Fibroblast of peridontal ligament (primary cell): Measurements from ENCODE around the gene NOB1.
A peak's percentile ranks its signal among the peaks of the same experiment; 100 is the strongest.

Experiments used
- DNase-seq: peaks from one replicate; pipeline ENCODE4 v3.0.0-alpha.2; 2010; ENCODE audit errors: extremely low read depth

Gene NOB1

GRCh38 chr16:69721441-69721957 lies 33.2 kb downstream of the NOB1 start:
- no peak for DNase-seq

GRCh38 chr16:69720822-69721430 lies 33.8 kb downstream of the NOB1 start:
- no peak for DNase-seq

- no peak for DNase-seq
These were observed 36.5 kb downstream of the NOB1 start for GRCh38 chr16:69718111-69718764.

GRCh38 chr16:69717066-69717465 lies 37.7 kb downstream of the NOB1 start:
- DNase-seq = no peak

- no peak for DNase-seq
These were observed 41.7 kb downstream of the NOB1 start for GRCh38 chr16:69712914-69713581.

- no peak for DNase-seq
These were observed 42.4 kb downstream of the NOB1 start for GRCh38 chr16:69712277-69712676.

GRCh38 chr16:69711115-69711740 lies 43.5 kb downstream of the NOB1 start:
- DNase-seq = peak; percentile 27

GRCh38 chr16:69709456-69710084 lies 45.2 kb downstream of the NOB1 start:
- peak; percentile 86 for DNase-seq

GRCh38 chr16:69707920-69708683 lies 46.6 kb downstream of the NOB1 start:
- DNase-seq = no peak

GRCh38 chr16:69706975-69707340 lies 47.8 kb downstream of the NOB1 start:
- DNase-seq = no peak

GRCh38 chr16:69706256-69706974 lies 48.3 kb downstream of the NOB1 start:
- peak; percentile 61 for DNase-seq

- DNase-seq = peak; percentile 68
These were observed 51.1 kb downstream of the NOB1 start for GRCh38 chr16:69703638-69704037.

- no peak for DNase-seq
These were observed 52.9 kb downstream of the NOB1 start for GRCh38 chr16:69701866-69702265.

GRCh38 chr16:69701452-69701851 lies 53.3 kb downstream of the NOB1 start:
- DNase-seq = no peak

GRCh38 chr16:69699915-69700314 lies 54.8 kb downstream of the NOB1 start:
- DNase-seq = no peak

- no peak for DNase-seq
These were observed 56.3 kb downstream of the NOB1 start for GRCh38 chr16:69698404-69698803.

GRCh38 chr16:69693916-69694315 lies 60.8 kb downstream of the NOB1 start:
- DNase-seq = no peak

GRCh38 chr16:69691980-69692911 lies 62.5 kb downstream of the NOB1 start:
- peak; percentile 34 for DNase-seq
